Thyroid gland (tissue), 4 donors: ENCODE results near the gene ZNF563. TPM values are rescaled to one million over a fixed set of nuclear protein-coding genes. Genes with fewer than 3 reads are reported as not detected.

Experiments used
- DNase-seq, 2 donors: peaks; one replicate each; pipeline ENCODE4 v3.0.0-alpha.2; 2019
- H3K27ac ChIP-seq, 3 donors: fragments of 200-600 bp; sonication (generic); 1 replicate in 2 of 3; 2 replicates in 1 of 3; pipeline ENCODE4 v1.5.1; 2016 to 2019; ENCODE audit warnings: mild to moderate bottlenecking in 1 of 3, moderate library complexity in 1 of 3
- H3K27me3 ChIP-seq: fragments of 200-600 bp; sonication (generic); one replicate; pipeline ENCODE4 v1.5.1; 2019
- H3K36me3 ChIP-seq, 2 donors: fragments of 200-600 bp; sonication (generic); one replicate each; pipeline ENCODE4 v1.5.1; 2016 to 2019
- H3K4me1 ChIP-seq, 2 donors: fragments of 200-600 bp; sonication (generic); one replicate each; pipeline ENCODE4 v1.5.1; 2017 to 2019
- H3K4me3 ChIP-seq, 3 donors: fragments of 200-600 bp; sonication (generic); replicated peaks in 1 of 3; 1 replicate in 2 of 3; 2 replicates in 1 of 3; pipeline ENCODE4 v1.5.1; 2016; ENCODE audit warnings: mild to moderate bottlenecking in 1 of 3
- H3K9me3 ChIP-seq: fragments of 200-600 bp; sonication (generic); one replicate; pipeline ENCODE4 v1.5.1; 2017
- POLR2A ChIP-seq, 2 donors: fragments of 450-650 bp; IDR thresholded peaks; one replicate each; pipeline ENCODE4 v1.6.1; 2017; ENCODE audit warnings: antibody characterized with exemption in 2 of 2, mild to moderate bottlenecking in 2 of 2, moderate library complexity in 1 of 2
- WGBS, 2 donors: methylation state at CpG; one replicate each; pipeline ENCODE4 v1.1.5; 2017; 5-methylcytosine and 5-hydroxymethylcytosine counted together
- intact Hi-C: fragments of 100-400 bp; cut with DNase I; formaldehyde crosslinking; loops from one replicate; pipeline ENCODE4 v1.15.1; 2023
- total RNA-seq, 4 donors: library from RNA; depleted of rRNA; stranded (reverse); fragments of >200 nt; gene quantifications; one replicate each; pipeline ENCODE4 v1.2.3, GENCODE V29; 2016
- TF ChIP-seq, protein P1 (sequence below), 6 experiments: fragments of 200-600 bp in 3 of 6; fragments of 450-650 bp in 3 of 6; sonication (generic) in 3 of 6; IDR thresholded peaks; one replicate each; pipeline ENCODE4 v1.5.1; 2016 to 2019; ENCODE audit warnings: antibody characterized with exemption in 6 of 6, mild to moderate bottlenecking in 2 of 6, inconsistent platforms in 1 of 6, moderate library complexity in 1 of 6

Gene ZNF563
- total RNA-seq, 4 donors from 2014 or later, result 9.9 to 13.7 (median 11.7) TPM

DNA sequence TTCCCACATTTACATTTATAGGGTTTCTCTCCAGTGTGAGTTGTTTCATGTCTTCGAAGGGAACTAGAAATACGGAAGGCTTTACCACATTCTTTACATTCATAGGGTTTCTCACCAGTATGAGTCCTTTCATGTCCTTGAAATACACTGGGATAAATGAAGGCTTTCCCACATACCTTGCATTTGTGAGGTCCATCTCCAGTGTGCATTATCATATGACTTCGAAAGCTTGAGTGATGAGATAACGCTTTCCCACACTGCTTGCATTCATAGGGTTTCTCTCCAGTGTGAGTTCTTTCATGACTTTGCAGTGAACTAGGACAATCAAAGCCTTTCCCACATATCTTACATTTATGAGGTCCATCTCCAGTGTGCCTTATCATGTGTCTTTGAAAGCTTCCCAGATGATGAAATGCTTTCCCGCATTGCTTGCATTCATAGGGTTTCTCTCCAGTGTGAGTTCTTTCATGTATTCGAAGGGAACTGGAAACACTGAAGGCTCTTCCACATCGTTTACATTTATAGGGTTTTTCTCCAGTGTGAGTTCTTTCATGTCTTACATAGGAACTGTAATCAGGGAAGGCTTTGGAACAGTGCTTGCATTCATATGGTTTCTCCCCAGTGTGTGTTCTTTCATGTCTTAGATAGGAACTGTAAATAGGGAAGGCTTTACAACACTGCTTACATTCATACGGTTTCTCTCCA is 16.9 kb upstream of the ZNF563 start:
- no peak overlapping the region for H3K27ac ChIP-seq
- no peaks in the 10 kb centered on the region for H3K4me1 ChIP-seq
- H3K27me3 ChIP-seq, result no peaks in the 10 kb centered on the region
- H3K4me3 ChIP-seq, result no peak overlapping the region
- H3K36me3 ChIP-seq, result peaks cover 21 to 30% of the 10 kb centered on the region in 2 donors
- TF ChIP-seq, protein P1, sequence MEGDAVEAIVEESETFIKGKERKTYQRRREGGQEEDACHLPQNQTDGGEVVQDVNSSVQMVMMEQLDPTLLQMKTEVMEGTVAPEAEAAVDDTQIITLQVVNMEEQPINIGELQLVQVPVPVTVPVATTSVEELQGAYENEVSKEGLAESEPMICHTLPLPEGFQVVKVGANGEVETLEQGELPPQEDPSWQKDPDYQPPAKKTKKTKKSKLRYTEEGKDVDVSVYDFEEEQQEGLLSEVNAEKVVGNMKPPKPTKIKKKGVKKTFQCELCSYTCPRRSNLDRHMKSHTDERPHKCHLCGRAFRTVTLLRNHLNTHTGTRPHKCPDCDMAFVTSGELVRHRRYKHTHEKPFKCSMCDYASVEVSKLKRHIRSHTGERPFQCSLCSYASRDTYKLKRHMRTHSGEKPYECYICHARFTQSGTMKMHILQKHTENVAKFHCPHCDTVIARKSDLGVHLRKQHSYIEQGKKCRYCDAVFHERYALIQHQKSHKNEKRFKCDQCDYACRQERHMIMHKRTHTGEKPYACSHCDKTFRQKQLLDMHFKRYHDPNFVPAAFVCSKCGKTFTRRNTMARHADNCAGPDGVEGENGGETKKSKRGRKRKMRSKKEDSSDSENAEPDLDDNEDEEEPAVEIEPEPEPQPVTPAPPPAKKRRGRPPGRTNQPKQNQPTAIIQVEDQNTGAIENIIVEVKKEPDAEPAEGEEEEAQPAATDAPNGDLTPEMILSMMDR (IDR thresholded peaks at IDR 0.05), result no peak
- no peak for TF ChIP-seq POLR2A (IDR thresholded peaks at IDR 0.05)
- intact Hi-C loops, result no loop called here
- WGBS, 2 donors, result 95 to 97% methylated on average over 8 of the region's 8 CpGs
- H3K9me3 ChIP-seq, result no peaks in the 10 kb centered on the region
- DNase-seq, result no peak

DNA sequence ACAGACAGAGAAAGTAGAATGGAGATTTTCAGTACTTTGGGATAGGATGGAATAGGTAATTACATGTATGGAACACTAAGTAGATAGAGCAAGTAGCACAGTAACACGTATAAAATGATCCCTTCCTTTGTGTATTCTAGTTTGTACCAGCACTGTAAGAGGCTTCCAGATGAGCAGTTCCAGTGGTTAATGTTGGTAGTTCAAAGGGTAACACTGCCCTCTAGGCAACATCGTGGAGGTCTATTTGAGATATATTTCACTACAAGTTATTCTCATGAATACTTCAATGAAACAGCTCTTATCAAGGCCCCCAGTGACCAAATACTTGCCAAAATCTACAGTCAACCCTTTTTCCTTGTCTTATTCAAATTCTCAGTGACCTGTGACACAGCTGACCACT is 13.5 kb upstream of the ZNF563 start:
- intact Hi-C loops, result no loop called here
- peaks cover 21 to 26% of the 10 kb centered on the region in 2 donors for H3K36me3 ChIP-seq

DNA sequence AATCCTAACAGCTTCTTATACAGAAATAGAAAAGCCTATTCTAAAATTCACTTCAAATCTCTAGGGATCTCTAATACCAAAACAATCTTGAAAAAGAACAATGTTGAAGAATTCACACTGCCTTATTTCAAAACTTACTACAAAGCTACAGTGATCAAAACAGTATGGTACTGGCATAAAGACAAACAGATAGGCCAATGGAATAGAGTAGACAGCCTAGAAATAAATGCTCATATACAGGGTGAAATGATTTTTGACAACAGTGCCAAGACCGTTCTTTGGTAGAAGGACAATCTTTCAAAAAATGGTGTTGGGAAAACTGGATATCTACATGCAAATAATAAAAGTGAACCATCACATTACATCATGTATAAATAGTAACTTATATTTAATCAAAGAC is 11.8 kb upstream of the ZNF563 start:
- intact Hi-C loops, result no loop called here
- Histone ChIP-seq H3K27me3 (no peaks in the 10 kb centered on the region), H3K36me3 (peaks cover 7 to 10% of the 10 kb centered on the region in 2 donors), H3K4me3 (no peak overlapping the region), H3K27ac (no peak overlapping the region), H3K4me1 (no peaks in the 10 kb centered on the region), H3K9me3 (no peaks in the 10 kb centered on the region)
- no peak for TF ChIP-seq POLR2A (IDR thresholded peaks at IDR 0.05)
- TF ChIP-seq, protein P1 (IDR thresholded peaks at IDR 0.05), result no peak
- 92 to 98% methylated on average over 1 of the region's 1 CpG for WGBS, 2 donors
- DNase-seq, result no peak

More for the DNA sequence above, 13.5 kb upstream of the ZNF563 start:
- H3K27ac ChIP-seq, result no peak overlapping the region
- DNase-seq, result peak; percentile 15 to 18
- no peaks in the 10 kb centered on the region for H3K9me3 ChIP-seq
- H3K27me3 ChIP-seq, result no peaks in the 10 kb centered on the region
- 57 to 60% methylated on average over 2 of the region's 2 CpGs for WGBS, 2 donors
- H3K4me1 ChIP-seq, result no peaks in the 10 kb centered on the region
- no peak for TF ChIP-seq POLR2A (IDR thresholded peaks at IDR 0.05)
- TF ChIP-seq, protein P1 (IDR thresholded peaks at IDR 0.05), result peak in 4 of 6 experiments; percentile 15 to 45 (median 36)
- no peak overlapping the region for H3K4me3 ChIP-seq

DNA sequence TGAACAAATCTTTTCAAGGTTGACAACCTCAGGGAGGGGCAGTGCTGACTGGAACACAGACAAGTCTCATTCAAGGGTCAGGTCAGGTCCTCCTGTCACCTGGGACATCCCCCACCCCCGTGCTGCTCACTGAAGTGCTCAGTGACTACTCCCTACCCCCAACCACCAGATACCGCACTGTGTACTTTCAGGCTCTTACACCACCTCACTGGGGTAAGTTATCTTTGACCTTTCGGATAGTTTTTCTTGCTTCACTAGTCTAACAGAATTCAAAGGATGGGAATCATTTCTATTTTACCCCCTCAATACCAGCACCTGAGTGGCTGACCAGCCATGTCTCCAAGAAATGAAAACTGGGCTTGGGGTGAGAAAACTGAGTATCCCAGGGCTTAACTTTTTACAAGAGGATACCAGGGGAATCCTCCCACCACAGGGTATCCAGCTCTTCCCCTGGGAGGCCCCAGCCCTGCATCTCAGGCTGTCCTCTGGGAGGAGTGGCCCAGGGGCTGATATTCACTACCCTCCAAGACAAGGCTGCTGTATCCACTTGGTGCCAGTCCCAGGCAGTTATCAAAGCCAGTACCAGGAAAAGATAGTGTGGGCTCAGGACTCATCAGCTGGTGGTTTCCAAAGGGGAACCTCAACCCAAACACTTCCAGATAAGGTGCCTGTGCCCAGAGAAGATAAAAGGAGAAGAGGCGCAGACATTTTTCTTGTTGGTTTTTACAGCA is 2.1 kb downstream of the ZNF563 start:
- DNase-seq, result peak; percentile 71 to 79
- no peak for TF ChIP-seq POLR2A (IDR thresholded peaks at IDR 0.05)
- TF ChIP-seq, protein P1 (IDR thresholded peaks at IDR 0.05), result no peak
- Histone ChIP-seq H3K4me3 (no peak overlapping the region), H3K4me1 (peaks cover 18 to 26% of the 10 kb centered on the region in 2 donors), H3K27me3 (no peaks in the 10 kb centered on the region), H3K36me3 (no peaks in the 10 kb centered on the region), H3K27ac (peak overlapping the region; percentile 89 to 94 (median 91)), H3K9me3 (no peaks in the 10 kb centered on the region)
- intact Hi-C loops, result no loop called here
- WGBS, 2 donors, result 44 to 50% methylated on average over 4 of the region's 4 CpGs

DNA sequence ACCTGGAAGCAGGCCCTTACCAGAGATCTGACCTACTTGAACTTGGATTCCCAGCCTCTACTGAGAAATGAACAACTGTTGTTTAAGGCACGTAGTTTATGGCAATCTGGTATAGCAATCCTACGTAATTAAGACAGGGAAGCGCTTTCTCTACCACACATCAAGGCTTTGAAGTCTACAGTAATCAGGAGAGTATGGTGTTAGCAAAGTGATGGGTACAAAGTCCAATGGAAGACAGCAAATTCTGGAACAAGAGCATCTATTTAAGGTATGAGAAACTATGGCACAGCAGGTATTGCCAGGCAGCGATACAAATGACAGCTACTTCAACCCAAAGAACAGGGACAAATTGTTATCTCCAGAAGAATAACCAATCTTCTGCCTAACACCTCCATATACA is 3.1 kb downstream of the ZNF563 start:
- intact Hi-C loops, result no loop called here
- Histone ChIP-seq H3K27me3 (no peaks in the 10 kb centered on the region), H3K36me3 (no peaks in the 10 kb centered on the region), H3K4me3 (no peak overlapping the region), H3K9me3 (no peaks in the 10 kb centered on the region), H3K27ac (peak overlapping the region; percentile 1 to 94 (median 89)), H3K4me1 (peaks cover 18 to 26% of the 10 kb centered on the region in 2 donors)
- 79 to 86% methylated on average over 4 of the region's 4 CpGs for WGBS, 2 donors
- no peak for TF ChIP-seq POLR2A (IDR thresholded peaks at IDR 0.05)
- TF ChIP-seq, protein P1 (IDR thresholded peaks at IDR 0.05), result no peak
- no peak for DNase-seq
